Measurements from ENCODE around the gene LY6G5C.
A peak's percentile ranks its signal among the peaks of the same experiment; 100 is the strongest.
"Not testable (repeated sequence)": the region's sequence is repeated elsewhere in the genome, so short reads cannot be mapped to it uniquely, and the experiment has no call there.

Gene LY6G5C

GRCh38 chr6:31715022-31715958, 34.4 kb upstream of the LY6G5C start, which contains the start of gene LY6G6D:
Gene LY6G6D, plus strand, starts transcription at chr6:31715348. Its CDS starts 8 bp downstream, at chr6:31715356.
- DNase-seq, result no peak

DNA sequence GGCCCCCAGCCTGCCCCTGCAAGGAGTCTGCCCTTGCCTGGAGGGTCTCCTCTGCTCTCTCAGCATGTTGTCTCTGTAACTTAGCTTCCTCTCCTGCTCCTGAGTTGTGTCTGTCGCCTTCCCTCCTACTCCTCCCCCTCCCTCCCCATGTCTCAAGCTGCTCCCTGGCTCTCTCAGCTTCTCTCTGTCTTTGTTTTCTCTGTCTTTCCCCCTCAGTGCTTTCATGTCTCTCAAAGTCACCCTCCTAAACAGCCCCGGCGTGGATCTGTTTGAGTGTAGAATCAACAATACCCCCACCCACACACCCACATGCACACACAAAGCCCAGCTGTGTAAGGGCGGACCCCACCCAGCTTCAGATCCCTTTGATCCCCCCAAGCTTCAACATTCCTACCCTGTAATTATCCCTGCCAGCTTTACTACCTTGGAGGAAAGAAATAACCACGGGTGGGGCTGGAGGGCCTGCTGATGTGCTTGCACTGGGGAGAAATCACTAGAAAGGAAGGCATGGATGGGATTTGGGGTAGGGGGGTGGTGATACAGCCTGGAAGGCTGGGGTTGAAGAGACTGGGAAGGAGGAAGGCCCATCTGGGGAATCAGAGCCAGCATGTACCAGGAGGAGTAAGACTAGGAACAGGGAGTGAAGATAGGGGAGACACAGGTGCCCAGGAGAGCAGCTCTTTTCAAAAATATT, 33.3 kb upstream of the LY6G5C start:
- DNase-seq, result no peak

GRCh38 chr6:31713465-31713864, 32.6 kb upstream of the LY6G5C start:
- no peak for DNase-seq

GRCh38 chr6:31712296-31712695, 31.4 kb upstream of the LY6G5C start:
- peak; percentile 29 for DNase-seq

DNA sequence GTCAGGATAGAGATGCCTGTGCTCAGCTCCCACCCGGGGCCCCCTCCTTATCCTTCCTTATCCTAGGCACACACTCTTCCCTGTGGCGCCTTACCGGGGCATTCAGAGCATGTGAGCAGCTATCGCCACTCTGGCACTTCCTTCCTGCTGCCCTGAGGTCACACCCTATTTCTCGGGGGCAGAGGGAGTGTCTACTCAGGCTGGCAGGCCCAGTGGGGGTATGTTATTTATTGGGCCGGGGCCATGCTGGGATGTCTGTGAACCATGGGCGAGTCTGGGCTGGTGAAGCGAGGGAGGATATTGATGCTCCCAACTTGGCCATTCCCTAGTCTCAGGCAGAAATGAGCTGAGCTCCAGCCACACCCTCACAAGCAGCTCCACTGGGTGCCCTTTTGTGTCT, 30.4 kb upstream of the LY6G5C start:
- DNase-seq, result no peak

GRCh38 chr6:31710523-31711219, 29.8 kb upstream of the LY6G5C start:
- no peak for DNase-seq

DNA sequence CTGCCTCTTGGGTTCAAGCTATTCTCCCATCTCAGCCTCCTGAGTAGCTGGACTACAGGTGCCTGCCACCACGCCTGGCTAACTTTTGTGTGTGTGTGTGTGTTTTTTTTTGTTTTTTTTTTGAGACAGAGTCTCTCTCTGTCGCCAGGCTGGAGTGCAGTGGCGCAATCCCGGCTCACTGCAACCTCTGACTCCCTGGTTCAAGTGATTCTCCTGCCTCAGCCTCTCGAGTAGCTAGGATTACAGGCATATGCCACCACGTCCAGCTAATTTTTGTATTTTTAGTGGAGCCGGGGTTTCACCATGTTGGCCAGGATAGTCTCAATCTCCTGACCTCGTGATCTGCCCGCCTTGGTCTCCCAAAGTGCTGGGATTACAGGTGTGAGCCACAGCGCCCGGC, 28.3 kb upstream of the LY6G5C start:
- not testable (repeated sequence) for DNase-seq

DNA sequence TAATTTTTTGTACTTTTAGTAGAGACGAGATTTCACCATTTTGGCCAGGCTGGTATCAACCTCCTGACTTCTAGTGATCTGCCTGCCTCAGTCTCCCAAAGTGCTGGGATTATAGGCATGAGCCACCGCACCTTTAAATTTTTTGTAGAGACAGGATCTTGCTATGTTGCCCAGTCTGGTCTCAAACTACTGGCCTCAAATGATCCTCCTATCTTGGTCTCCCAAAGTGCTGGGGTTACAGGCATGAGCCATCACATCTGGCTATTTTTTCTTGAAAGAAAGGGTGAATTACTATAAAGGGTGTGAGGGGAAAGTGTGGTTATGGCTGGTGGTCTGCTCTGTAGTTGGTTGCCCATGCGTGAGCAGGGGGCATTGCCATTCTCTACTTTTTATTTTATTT, 27.4 kb upstream of the LY6G5C start:
- DNase-seq, result no peak

DNA sequence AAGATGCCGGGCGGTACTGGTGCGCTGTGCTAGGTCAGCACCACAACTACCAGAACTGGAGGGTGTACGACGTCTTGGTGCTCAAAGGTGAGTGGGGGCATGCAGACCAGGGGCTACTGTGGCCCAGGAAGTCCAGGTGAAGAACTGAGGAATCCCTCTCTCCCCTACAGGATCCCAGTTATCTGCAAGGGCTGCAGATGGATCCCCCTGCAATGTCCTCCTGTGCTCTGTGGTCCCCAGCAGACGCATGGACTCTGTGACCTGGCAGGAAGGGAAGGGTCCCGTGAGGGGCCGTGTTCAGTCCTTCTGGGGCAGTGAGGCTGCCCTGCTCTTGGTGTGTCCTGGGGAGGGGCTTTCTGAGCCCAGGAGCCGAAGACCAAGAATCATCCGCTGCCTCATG, 26.8 kb upstream of the LY6G5C start:
- no peak for DNase-seq

DNA sequence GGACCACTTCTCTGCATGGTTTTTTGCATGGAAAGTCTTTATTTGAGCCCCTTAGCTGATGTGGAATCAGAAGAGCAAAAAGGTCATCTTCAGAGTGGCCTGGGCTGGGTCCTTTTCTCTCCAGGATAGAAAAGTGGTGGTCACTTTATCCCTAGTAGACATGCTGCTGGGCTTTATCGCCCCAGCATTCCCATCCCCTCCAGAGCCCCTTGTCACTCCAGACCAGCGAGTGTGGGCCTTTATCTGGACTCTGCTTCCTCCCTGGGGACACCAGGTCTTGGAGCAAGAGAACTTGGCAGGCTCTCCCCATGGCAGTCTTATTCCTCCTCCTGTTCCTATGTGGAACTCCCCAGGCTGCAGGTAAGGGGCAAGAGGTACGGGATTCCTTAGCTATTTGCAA, 25.7 kb upstream of the LY6G5C start, which contains the start of gene LY6G6F:
LY6G6F (plus strand) TSS at position 268 of the 400 bp plus-strand sequence; CDS start at position 309, 41 bp downstream.
- no peak for DNase-seq

DNA sequence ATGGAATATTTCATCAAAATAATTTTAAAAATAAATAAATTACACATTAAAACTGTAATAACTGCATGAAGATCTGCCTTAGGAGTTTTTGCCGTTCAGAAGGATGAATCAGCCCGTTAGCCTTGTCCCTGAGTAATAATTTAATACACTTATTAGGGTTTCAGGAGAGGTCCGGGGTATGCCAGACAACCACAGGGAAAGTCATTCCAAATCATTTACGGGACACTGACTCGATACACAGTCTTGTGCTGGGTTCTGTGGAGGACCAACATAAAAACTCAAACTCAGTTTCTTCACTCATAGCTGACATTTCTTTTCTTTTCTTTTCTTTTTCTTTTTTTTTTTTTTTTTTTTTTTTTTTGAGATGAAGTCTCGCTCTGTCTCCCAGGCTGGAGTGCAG, 25.1 kb upstream of the LY6G5C start:
- no peak for DNase-seq

DNA sequence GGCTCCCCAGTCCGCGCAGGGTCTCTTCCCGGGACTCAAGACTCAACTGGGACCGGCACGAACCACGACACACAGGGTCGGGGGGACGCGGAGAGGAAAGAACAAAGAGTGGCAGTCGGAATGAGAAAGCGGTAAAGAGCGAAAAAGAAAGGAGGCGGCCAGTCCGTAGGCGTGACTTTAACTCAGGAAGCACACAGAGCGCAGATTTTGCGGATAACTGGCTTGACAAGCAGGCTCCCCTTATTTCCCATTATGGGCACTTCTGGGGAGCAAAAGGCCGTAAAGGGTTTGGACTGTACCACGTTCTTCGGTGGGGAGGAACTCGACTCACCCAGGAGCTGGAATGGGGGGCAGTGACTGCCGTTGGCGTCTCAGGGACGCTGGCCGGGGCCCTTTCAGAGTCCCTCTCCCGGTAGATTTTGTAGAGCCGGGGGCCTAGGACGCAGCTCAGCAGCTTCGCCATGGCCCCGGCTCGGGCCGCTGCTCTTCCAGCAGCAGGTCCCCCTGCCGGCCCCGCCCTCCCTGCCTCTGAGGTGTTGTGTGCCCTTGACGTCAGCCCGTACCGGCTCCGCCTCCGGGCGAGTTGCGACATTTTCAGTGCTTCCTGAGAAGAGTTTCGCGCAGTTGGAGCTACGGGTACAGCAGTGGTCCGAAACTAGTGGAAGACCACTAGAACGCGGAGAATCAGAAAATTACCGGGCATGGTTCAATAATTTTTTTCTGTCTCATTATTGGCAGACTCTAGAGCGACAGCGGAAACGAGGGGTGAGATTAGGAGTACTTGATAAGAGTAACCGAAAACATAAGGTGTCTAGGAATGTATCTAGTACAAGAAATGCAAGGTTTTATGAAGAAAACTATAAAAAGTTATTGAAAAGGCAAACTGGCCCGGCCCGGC, 22.2 kb upstream of the LY6G5C start, which contains the start of gene ABHD16A:
ABHD16A (minus strand) TSS at position 506 of the 898 bp plus-strand sequence; CDS start at position 463, 43 bp downstream.
- DNase-seq, result peak; percentile 98

GRCh38 chr6:31702405-31702818, 21.5 kb upstream of the LY6G5C start:
- peak; percentile 15 for DNase-seq

DNA sequence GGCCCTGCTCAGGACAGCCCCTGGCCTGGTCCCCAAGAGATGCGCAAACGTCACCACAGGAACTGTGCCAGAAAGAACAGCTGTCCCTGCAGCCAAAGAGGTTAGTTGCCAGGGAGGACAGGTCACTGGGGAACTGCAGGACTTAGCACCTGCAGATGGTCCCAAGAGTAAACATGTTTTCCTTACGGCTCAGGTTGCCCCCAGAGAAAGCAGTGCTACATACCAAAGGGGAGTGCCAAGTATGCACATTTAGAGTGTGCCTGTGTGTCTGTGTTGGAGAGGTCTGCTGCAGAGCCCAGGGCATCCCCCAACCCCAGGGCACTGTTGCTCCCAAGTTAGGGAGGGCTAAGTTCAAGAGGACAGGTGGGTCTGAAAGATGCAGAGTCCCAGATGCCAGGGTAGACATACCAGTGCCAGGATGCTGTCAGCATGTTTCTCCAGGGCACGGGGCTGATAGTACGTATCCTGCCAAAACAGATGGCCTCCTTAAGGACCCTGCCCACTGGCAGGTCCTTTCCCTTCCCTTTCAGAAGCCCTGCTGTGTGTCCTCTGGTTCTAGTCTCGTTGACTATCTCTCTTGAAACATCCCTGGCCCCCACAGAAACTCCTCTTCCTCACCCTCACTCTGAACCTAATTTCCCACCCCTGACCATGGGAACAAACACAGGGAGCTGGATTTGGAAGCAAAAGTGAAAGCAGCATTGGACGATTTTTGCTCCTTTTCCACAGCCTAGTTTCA, 21.0 kb upstream of the LY6G5C start:
- no peak for DNase-seq

DNA sequence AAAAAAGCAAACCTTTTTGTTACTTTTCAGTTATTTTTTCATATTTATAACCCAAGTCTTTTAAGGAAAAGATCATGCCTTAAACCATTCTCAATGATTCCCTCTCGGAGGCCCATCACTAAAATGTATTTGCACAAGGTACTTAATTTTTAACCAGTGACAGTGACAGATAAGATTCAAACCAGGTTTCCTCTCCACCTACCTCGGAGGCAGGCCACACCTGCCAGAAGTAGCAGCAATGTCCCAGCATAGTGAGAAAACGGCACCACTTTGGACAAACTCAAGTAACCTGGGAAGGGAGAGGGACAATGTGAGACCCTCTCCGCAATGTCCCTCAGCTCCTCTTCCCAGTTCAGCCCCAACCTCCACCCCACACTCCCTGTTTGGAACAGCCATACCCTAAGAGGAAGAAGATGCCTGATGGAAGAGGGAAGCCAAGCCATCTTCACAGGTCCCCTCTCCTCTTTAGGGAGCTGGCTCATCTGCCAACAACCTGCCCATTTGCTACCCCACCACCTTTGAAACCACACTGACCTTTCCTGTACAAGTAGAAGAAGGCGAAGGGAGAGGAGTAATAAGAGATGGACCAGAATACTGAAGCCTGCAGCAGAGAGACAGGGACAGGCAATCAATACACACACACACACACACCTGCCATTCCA, 20.0 kb upstream of the LY6G5C start:
- DNase-seq, result no peak

GRCh38 chr6:31697555-31697954, 16.7 kb upstream of the LY6G5C start:
- DNase-seq, result no peak

- no peak for DNase-seq
These were observed 12.7 kb upstream of the LY6G5C start for GRCh38 chr6:31693535-31693934.

GRCh38 chr6:31692886-31693285, 12.0 kb upstream of the LY6G5C start:
- no peak for DNase-seq

DNA sequence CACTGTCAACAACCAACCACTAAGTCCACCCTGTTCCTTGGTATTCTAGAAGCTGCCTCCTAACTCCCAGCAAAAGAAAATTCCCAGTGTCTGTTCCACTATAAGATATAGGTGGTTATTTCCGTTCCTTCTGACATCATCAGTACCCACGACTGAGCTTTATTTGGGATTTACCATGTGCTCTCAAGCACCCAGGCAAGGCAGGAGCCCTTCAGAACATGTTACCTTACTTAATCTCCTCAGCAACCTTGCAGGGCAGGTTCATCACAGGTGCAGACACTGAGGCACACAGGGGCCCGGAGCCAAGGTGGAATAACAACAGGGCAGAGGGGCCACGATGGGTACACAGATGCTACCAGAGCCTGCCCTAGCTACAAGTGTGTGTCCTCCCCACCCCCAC, 11.5 kb upstream of the LY6G5C start:
- DNase-seq, result no peak

GRCh38 chr6:31691564-31692108, 10.8 kb upstream of the LY6G5C start:
- no peak for DNase-seq
